ENCODE data around the gene LYPD8. TPM values are rescaled to one million over a fixed set of nuclear protein-coding genes. Genes with fewer than 3 reads are reported as not detected.
A peak's percentile ranks its signal among the peaks of the same experiment; 100 is the strongest.

The LYPD8 gene
- total and polyA plus RNA-seq, 9 of the 15 experiments (the other 6 are each of a cell fraction or from before 2014, with no cell fraction given) = 0.50 to 2.1 (median 1.3) TPM

GRCh38 chr1:248730507-248731335 is 24.8 kb downstream of the LYPD8 start:
- Histone ChIP-seq H3K79me2 (ENCODE audit: control insufficient read depth, insufficient read depth, low read length) (no peaks in the 10 kb centered on the region), H3K27ac (ENCODE audit: extremely low read depth, low read depth, low read length) (peak overlapping the region; percentile 18; the same call in 1 of the 3 replicates), H2AFZ (ENCODE audit: low read depth, low read length) (peak overlapping the region; percentile 91), H3K27me3 (ENCODE audit: control insufficient read depth in 2 of 2, insufficient read depth in 2 of 2, low read length in 2 of 2) (no peaks in the 10 kb centered on the region), H3K4me2 (ENCODE audit: insufficient read depth, low read length) (peak overlapping the region; percentile 78), H3K9me1 (ENCODE audit: control insufficient read depth, insufficient read depth, low read length) (no peaks in the 10 kb centered on the region), H3K9ac (ENCODE audit: insufficient read depth in 1 of 2, low read depth in 2 of 2, low read length in 2 of 2) (peak overlapping the region in 1 of 2 experiments; percentile 55; a peak in 2 of 4 replicates), H3K36me3 (ENCODE audit: control insufficient read depth, insufficient read depth, low read length) (no peaks in the 10 kb centered on the region), H3K9me3 (replicated peaks; ENCODE audit: control insufficient read depth, insufficient read depth, low read depth, low read length) (no peaks in the 10 kb centered on the region; the same call in 1 of the 2 replicates), H3K4me3 (peak overlapping the region; percentile 39), H3K4me1 (replicated peaks in 1 of 2; ENCODE audit: control insufficient read depth in 2 of 2, insufficient read depth in 2 of 2, low read length in 2 of 2) (no peaks in the 10 kb centered on the region; a peak in 1 of 5 replicates), H4K20me1 (replicated peaks; ENCODE audit: control insufficient read depth, insufficient read depth, low read length) (no peaks in the 10 kb centered on the region)
- CTCF ChIA-PET (ENCODE audit: low intra/inter-chr PET ratio) = interaction anchor here (0.6 kb wide), 1 partner anchor 517 kb away, joined by 3 read pairs; no protein-coding TSS in a partner anchor
- FAIRE-seq (peak; percentile 94), ATAC-seq (peak; percentile 97), DNase-seq (ENCODE audit: extremely low read depth in 1 of 4, low spot score in 3 of 4) (peak; percentile 62 to 85 (median 77))
- BruUV-seq (replicated peaks) = TSS peak; percentile 55
- POLR2A ChIA-PET = interaction anchor here (1.0 kb wide), 1 partner anchor 9 kb away, joined by 3 read pairs; no protein-coding TSS in a partner anchor
- intact Hi-C loops (cut with micrococcal nuclease) (no loop called here), in situ Hi-C loops (cut with MboI) (no loop called here)
- 6% methylated on average over 13 of the region's 13 CpGs for WGBS (ENCODE audit: insufficient coverage, low coverage, missing lambda C conversion rate)
- TF ChIP-seq CTCF (IDR thresholded peaks at IDR 0.05 in 2 of 3, conservative IDR thresholded peaks at IDR 0.05 in 1 of 3; ENCODE audit: insufficient read depth in 2 of 3, low read depth in 1 of 3, low read length in 3 of 3) = peak in 2 of 3 experiments; percentile 28 to 29; a peak in 3 of 6 replicates
- peak; percentile 44; the same call in 1 of the 2 replicates for TF ChIP-seq POLR2H (tag; IDR thresholded peaks at IDR 0.05; ENCODE audit: low read depth)
- 0 out of 2 replicates have a peak, but pooled peaks have one; percentile 8 for TF ChIP-seq MYC (IDR thresholded peaks at IDR 0.05; ENCODE audit: low read depth, low read length)
- no peak for TF ChIP-seq MYC (CRISPR knock-in tag; IDR thresholded peaks at IDR 0.05; ENCODE audit: borderline replicate concordance, low read depth)
- TF ChIP-seq, protein P1, sequence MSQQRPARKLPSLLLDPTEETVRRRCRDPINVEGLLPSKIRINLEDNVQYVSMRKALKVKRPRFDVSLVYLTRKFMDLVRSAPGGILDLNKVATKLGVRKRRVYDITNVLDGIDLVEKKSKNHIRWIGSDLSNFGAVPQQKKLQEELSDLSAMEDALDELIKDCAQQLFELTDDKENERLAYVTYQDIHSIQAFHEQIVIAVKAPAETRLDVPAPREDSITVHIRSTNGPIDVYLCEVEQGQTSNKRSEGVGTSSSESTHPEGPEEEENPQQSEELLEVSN (IDR thresholded peaks at IDR 0.05; ENCODE audit: borderline replicate concordance in 1 of 2, extremely low read depth in 1 of 2, insufficient read depth in 1 of 2, insufficient read length in 1 of 2, low read depth in 1 of 2, low read length in 1 of 2, poor library complexity in 1 of 2, severe bottlenecking in 1 of 2) = peak in 1 of 2 experiments; percentile 78
- TF ChIP-seq EHMT2 (IDR thresholded peaks at IDR 0.05) = peak; percentile 43; the same call in 1 of the 2 replicates
- TF ChIP-seq GABPA (tag; conservative IDR thresholded peaks at IDR 0.05; ENCODE audit: low read depth) = peak; percentile 33; the same call in 1 of the 2 replicates
- no peak for TF ChIP-seq PTTG1 (tag; IDR thresholded peaks at IDR 0.05; ENCODE audit: low read depth)
- no peak for TF ChIP-seq NFXL1 (CRISPR knock-in tag; IDR thresholded peaks at IDR 0.05)
- no peak for TF ChIP-seq E4F1 (CRISPR knock-in tag; IDR thresholded peaks at IDR 0.05; ENCODE audit: borderline replicate concordance)
- peak; percentile 86 for TF ChIP-seq L3MBTL2 (IDR thresholded peaks at IDR 0.05)
- TF ChIP-seq KLF16 (IDR thresholded peaks at IDR 0.05) = no peak
- no peak for TF ChIP-seq ZNF717 (CRISPR knock-in tag; IDR thresholded peaks at IDR 0.05)
- 0 out of 2 replicates have a peak, but pooled peaks have one; percentile 28 for TF ChIP-seq ZNF644 (tag; IDR thresholded peaks at IDR 0.05; ENCODE audit: low read depth)
- no peak for TF ChIP-seq NFIX (CRISPR knock-in tag; IDR thresholded peaks at IDR 0.05; ENCODE audit: low read depth)

All from K562 (cell line).